NCI-H2081 (cell line): ENCODE data around the gene SLC6A18.

Experiments used
- DNase-seq, 2 experiments: peaks; one replicate each; lab custom pipeline; 2025; lab: John Stamatoyannopoulos, UW

SLC6A18 gene

DNA sequence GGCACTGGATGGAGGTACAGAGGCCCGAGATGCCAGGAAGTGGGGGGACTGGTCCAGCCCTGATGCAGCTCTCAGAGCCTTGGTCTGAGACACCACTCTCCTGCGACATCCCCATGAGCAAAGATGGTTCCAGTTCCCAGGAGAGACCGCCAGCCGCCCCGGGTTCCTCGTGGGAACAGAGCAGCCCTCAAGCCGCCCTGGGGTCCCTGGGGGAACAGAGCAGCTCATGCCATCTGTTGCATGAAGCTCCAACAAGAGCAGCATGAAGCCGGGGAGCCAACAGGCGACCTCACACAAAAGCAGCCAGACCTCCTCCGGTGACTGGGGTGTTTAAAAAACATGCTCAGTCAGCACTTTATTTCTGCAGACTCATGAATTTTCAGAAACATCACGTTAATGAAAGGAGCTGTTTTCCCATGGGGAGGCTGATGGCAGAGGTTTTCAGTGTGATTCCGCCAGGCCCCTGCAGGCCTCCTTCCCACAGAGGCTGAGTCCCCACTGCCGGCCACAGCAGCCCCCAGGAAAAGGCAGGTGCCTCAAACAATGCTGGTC lies 6.2 kb downstream of the SLC6A18 start:
- no peak for DNase-seq

GRCh38 chr5:1232780-1233179 lies 7.6 kb downstream of the SLC6A18 start:
- DNase-seq: no peak

GRCh38 chr5:1235379-1235778 lies 10.2 kb downstream of the SLC6A18 start:
- no peak for DNase-seq

DNA sequence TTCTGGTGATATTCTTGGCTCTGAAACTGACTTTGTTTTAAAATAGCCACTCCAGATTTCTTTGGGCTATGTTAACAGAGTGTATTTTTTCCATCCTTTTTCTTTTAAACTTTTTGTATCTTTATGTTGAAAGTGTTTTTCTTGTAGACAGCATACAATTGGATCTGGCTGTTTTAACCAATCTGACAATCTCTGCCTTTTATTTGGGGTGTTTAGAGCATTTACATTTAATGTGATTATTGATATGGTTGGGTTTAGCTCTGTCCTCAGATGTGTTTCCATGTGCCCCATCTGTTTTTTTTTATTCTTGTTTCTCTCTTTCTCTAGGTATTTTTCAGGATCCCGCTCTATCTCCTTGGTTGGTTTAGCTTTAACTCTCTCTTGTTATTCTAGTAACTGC lies 10.7 kb downstream of the SLC6A18 start:
- no peak for DNase-seq

DNA sequence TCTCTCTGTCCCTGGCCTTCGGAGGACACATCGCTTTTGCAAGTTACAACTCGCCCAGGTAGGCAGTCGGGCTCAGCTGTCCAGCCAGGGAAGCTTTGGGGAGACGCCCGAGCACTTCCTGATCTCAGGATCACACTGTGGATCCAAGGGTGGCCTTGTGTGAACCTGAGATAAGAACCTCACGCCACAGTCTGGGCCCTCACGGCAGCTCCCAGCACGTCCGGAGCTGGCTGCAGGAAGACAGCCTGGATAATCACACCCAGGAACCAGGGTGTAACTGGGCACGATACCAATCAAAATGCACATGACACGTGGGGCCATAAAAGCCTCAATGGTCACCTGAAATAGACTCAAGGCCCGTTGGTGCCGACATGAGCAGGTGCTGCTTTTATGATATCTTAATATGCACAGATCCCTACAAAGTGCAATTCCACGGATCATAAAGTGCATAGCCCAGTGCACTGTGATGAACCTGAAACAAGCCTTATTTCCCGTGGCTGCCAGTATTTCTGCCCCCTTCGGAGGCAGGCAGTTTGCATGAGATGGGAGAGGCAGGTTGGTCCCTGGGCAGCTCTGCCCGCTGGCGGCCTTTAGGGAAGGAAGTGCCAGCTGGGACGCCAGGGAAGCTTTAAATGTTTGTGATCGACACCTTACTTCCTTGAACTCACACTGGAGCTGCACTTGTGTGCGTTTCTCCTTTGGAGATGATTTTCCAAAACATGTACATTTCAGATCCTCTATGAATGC lies 14.5 kb downstream of the SLC6A18 start:
- DNase-seq: peak in 1 of 2 experiments; percentile 51

- no peak for DNase-seq
These were observed 15.5 kb downstream of the SLC6A18 start for GRCh38 chr5:1240496-1241260.

DNA sequence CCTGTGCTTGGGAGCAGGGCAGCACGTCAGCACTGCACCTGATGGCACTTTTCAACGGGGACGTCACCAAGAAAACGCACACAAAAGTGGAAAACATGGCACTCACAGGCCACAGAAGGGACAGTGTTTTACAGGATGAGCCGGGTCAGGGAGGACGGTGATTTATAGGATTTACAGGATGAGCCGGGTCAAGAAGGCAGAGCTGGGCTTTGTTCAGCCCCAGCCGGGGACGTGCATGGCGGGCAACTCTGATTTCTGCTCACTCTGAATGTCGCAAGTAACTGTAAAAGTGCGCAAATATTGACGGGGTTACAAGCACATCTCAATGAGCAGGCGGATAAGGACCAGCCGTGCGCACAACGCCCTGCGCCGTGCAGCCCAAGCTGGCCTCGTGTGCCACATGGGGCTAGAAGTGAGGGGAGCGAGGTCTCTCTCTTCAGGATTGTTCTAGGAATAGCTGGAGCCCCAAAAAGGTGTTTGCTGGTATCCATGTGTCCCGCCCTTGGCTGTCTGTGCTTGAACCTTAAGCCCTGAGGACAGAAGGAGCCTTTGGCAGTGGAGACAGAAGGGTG lies 16.4 kb downstream of the SLC6A18 start:
- no peak for DNase-seq

DNA sequence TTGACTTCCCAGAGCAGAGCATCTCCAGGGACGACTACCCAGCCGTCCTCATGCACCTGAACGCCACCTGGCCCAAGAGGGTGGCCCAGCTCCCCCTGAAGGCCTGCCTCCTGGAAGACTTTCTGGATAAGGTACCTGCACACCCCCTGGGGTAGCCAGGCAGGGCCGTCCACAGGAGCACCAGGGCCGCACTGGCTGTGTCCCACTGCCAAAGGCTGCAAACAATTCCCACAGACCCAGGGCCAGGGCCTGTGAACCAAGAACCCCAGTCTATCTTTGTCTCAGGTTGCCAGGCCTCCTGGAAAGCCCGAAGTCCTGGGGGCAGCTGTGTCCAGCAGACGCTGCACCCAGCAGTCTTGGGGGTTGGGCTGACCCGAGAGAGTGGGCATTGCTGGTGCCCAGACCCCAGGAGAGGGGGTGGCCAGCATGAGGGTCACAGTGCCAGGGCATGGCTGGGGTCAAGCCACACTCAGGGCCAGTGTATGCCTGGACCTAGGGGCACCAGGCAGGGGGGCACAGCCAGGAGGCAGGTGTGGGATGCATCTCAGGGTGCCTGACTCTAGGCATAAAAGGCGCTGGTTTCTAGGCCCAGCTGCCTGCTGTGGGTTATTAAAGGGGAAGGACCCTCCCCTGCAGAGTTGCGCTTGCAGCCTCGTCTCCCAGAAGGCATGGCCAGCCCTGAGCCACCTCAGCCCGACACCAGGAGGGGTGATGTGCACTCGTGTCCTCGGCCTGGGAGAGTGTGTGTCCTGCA lies 17.7 kb downstream of the SLC6A18 start:
- no peak for DNase-seq

- DNase-seq: no peak
These were observed 18.4 kb downstream of the SLC6A18 start for GRCh38 chr5:1243487-1244130.

DNA sequence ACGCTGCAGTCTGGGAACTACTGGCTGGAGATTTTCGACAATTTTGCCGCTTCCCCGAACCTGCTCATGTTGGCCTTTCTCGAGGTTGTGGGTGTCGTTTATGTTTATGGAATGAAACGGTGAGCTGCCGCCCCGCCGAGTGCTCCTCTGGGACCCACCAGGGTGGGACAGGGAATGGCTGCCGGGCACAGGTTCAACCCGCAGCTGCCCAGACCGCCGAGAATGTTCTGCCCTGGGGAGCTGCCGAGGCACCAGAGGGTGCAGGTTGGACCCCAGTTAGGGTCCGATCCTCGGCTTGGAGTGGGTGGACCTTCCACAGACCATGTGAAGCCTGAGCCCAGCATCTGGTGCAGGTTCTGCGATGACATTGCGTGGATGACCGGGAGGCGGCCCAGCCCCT lies 19.1 kb downstream of the SLC6A18 start:
- DNase-seq: no peak

- no peak for DNase-seq
These were observed 19.8 kb downstream of the SLC6A18 start for GRCh38 chr5:1244976-1245375.

GRCh38 chr5:1245905-1246576 lies 20.9 kb downstream of the SLC6A18 start:
- no peak for DNase-seq

- no peak for DNase-seq
These were observed 21.7 kb downstream of the SLC6A18 start for GRCh38 chr5:1246711-1247431.

DNA sequence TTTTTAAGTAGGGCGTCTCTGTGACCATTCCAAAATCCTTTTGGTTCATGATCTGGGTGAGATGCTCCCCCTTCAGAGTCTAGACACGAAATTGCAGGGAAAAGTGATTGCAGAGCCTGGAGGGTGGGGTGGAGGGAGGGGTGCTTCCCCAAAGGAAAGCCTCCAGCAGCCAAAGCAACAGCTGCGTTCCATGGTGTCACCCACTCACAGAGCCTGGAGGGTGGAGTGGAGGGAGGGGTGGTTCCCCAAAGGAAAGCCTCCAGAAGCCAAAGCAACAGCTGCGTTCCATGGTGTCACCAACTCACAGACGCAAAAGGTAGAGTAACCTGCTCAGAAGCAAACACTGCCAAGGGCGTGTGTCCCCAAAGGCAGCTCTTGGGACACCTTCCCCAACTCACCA lies 22.6 kb downstream of the SLC6A18 start:
- no peak for DNase-seq

DNA sequence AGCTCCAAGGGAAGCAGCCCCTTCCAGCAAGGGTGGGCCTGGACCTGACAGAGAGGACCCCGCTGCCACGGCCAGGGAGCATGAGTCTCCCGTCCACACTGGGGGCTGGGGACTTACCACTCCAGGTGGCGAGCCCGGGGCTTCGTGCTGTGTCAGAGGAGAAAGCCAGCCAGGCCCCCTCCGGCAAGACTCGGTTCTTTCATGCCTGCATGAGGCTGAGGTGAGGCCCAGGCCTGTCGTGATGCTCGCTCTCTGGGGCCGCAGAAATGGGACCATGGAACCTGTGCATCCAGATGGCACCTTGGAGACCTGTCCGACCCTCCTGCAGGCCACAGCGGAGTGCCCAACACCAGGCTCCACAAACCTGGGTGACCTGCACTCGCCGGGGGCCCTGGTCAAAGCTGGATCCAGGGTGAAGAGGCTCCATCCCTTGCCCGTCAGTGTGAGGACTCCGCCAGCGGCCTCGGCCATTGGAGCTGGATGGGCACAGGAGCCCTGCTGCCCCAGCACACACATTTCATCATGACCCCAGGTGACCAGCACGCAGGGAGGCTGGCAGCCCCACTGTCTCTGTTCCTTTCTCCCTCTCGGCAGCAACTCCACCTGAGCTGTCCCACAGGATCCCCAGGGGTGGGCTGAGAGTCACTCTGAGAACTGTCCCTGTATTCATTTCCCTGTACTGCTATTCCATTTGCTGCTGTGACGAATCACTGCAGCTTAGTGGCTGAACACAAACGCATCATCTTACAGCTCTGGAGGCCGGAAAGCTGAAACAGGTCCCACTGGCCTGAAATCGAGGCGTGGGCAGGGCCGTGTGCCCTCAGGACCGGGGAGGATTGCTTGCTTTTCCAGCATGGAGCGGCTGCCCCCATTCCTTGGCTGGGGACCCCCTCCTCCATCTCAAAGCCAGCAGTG lies 24.4 kb downstream of the SLC6A18 start:
- no peak for DNase-seq

- no peak for DNase-seq
These were observed 26.7 kb downstream of the SLC6A18 start for GRCh38 chr5:1251678-1252580.

- no peak for DNase-seq
These were observed 27.5 kb downstream of the SLC6A18 start for GRCh38 chr5:1252681-1253080.

DNA sequence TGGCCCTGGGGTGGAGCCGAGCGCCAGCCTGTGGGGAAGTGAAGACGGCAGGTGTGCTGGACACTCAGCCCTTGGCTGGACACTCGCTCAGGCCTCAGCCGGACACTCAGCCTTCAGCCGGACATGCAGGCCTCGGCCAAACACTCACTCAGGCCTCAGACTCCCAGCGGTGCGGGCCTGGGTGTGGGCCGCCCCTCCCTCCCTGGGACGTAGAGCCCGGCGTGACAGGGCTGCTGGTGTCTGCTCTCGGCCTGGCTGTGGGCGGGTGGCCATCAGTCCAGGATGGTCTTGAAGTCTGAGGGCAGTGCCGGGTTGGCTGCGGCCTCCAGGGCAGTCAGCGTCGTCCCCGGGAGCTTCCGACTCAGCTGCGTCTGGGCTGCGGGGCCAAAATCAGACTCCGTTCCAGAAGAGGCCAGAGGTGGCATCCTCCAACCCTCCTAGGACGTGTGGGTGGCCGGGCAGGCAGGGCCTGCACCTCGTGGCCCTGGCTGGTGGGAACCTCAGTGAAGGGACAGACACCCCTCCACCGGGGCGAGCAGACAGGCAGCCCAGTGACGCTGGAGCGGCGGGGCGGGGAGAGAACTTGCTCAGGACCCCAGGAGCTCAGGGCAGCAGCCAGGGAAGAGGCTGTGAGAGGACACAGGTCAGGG lies 28.4 kb downstream of the SLC6A18 start:
- DNase-seq: no peak
